Measurements from ENCODE around the gene H1-8. TPM values are rescaled to one million over a fixed set of nuclear protein-coding genes. Genes with fewer than 3 reads are reported as not detected.

H1-8 gene
- total RNA-seq, 1 donor, result 0.21 TPM

- no peak overlapping the region for H3K4me3 ChIP-seq (ENCODE audit: low read length)
- peaks cover 27% of the 10 kb centered on the region for H3K4me1 ChIP-seq (ENCODE audit: insufficient read depth, low read length)
- no peaks in the 10 kb centered on the region for H3K9me3 ChIP-seq (ENCODE audit: low read depth, low read length)
- H3K27me3 ChIP-seq (ENCODE audit: insufficient read depth, low read length), result no peaks in the 10 kb centered on the region
These were observed 12.2 kb downstream of the H1-8 start for GRCh38 chr3:129555153-129555550.

GRCh38 chr3:129555616-129556357 is 12.8 kb downstream of the H1-8 start:
- no peaks in the 10 kb centered on the region for H3K9me3 ChIP-seq (ENCODE audit: low read depth, low read length)
- no peak overlapping the region for H3K4me3 ChIP-seq (ENCODE audit: low read length)
- H3K4me1 ChIP-seq (ENCODE audit: insufficient read depth, low read length), result peaks cover 27% of the 10 kb centered on the region
- no peaks in the 10 kb centered on the region for H3K27me3 ChIP-seq (ENCODE audit: insufficient read depth, low read length)

GRCh38 chr3:129556358-129556695 is 13.4 kb downstream of the H1-8 start:
- Histone ChIP-seq H3K4me3 (ENCODE audit: low read length) (no peak overlapping the region), H3K9me3 (ENCODE audit: low read depth, low read length) (no peaks in the 10 kb centered on the region), H3K4me1 (ENCODE audit: insufficient read depth, low read length) (peaks cover 27% of the 10 kb centered on the region), H3K27me3 (ENCODE audit: insufficient read depth, low read length) (no peaks in the 10 kb centered on the region)

GRCh38 chr3:129556890-129557547 is 14.0 kb downstream of the H1-8 start:
- Histone ChIP-seq H3K27me3 (ENCODE audit: insufficient read depth, low read length) (no peaks in the 10 kb centered on the region), H3K4me1 (ENCODE audit: insufficient read depth, low read length) (peaks cover 27% of the 10 kb centered on the region), H3K9me3 (ENCODE audit: low read depth, low read length) (no peaks in the 10 kb centered on the region), H3K4me3 (ENCODE audit: low read length) (no peak overlapping the region)

- Histone ChIP-seq H3K4me3 (ENCODE audit: low read length) (no peak overlapping the region), H3K4me1 (ENCODE audit: insufficient read depth, low read length) (peaks cover 27% of the 10 kb centered on the region), H3K9me3 (ENCODE audit: low read depth, low read length) (no peaks in the 10 kb centered on the region), H3K27me3 (ENCODE audit: insufficient read depth, low read length) (no peaks in the 10 kb centered on the region)
These were observed 14.5 kb downstream of the H1-8 start for GRCh38 chr3:129557548-129557894.

GRCh38 chr3:129558081-129558771 is 15.3 kb downstream of the H1-8 start:
- Histone ChIP-seq H3K27me3 (ENCODE audit: insufficient read depth, low read length) (no peaks in the 10 kb centered on the region), H3K4me3 (ENCODE audit: low read length) (no peak overlapping the region), H3K9me3 (ENCODE audit: low read depth, low read length) (no peaks in the 10 kb centered on the region), H3K4me1 (ENCODE audit: insufficient read depth, low read length) (peaks cover 26% of the 10 kb centered on the region)

- no peaks in the 10 kb centered on the region for H3K27me3 ChIP-seq (ENCODE audit: insufficient read depth, low read length)
- no peak overlapping the region for H3K4me3 ChIP-seq (ENCODE audit: low read length)
- peaks cover 18% of the 10 kb centered on the region for H3K4me1 ChIP-seq (ENCODE audit: insufficient read depth, low read length)
- no peaks in the 10 kb centered on the region for H3K9me3 ChIP-seq (ENCODE audit: low read depth, low read length)
These were observed 16.0 kb downstream of the H1-8 start for GRCh38 chr3:129558772-129559564.

GRCh38 chr3:129559565-129560079 is 16.6 kb downstream of the H1-8 start:
- Histone ChIP-seq H3K27me3 (ENCODE audit: insufficient read depth, low read length) (no peaks in the 10 kb centered on the region), H3K9me3 (ENCODE audit: low read depth, low read length) (no peaks in the 10 kb centered on the region), H3K4me3 (ENCODE audit: low read length) (no peak overlapping the region), H3K4me1 (ENCODE audit: insufficient read depth, low read length) (peaks cover 12% of the 10 kb centered on the region)

GRCh38 chr3:129560269-129560787 is 17.4 kb downstream of the H1-8 start:
- Histone ChIP-seq H3K4me3 (ENCODE audit: low read length) (no peak overlapping the region), H3K4me1 (ENCODE audit: insufficient read depth, low read length) (peaks cover 5% of the 10 kb centered on the region), H3K27me3 (ENCODE audit: insufficient read depth, low read length) (no peaks in the 10 kb centered on the region), H3K9me3 (ENCODE audit: low read depth, low read length) (no peaks in the 10 kb centered on the region)

- H3K4me1 ChIP-seq (ENCODE audit: insufficient read depth, low read length), result peaks cover 5% of the 10 kb centered on the region
- no peaks in the 10 kb centered on the region for H3K9me3 ChIP-seq (ENCODE audit: low read depth, low read length)
These were observed 18.1 kb downstream of the H1-8 start for GRCh38 chr3:129560911-129561594.

GRCh38 chr3:129561619-129562248 is 18.8 kb downstream of the H1-8 start:
- no peak overlapping the region for H3K4me3 ChIP-seq (ENCODE audit: low read length)

More at GRCh38 chr3:129560911-129561594, 18.1 kb downstream of the H1-8 start:
- Histone ChIP-seq H3K4me3 (ENCODE audit: low read length) (no peak overlapping the region), H3K27me3 (ENCODE audit: insufficient read depth, low read length) (no peaks in the 10 kb centered on the region)

GRCh38 chr3:129562803-129563202 is 19.8 kb downstream of the H1-8 start:
- Histone ChIP-seq H3K27me3 (ENCODE audit: insufficient read depth, low read length) (no peaks in the 10 kb centered on the region), H3K4me1 (ENCODE audit: insufficient read depth, low read length) (peaks cover 11% of the 10 kb centered on the region), H3K4me3 (ENCODE audit: low read length) (no peak overlapping the region), H3K9me3 (ENCODE audit: low read depth, low read length) (no peaks in the 10 kb centered on the region)

More at GRCh38 chr3:129561619-129562248, 18.8 kb downstream of the H1-8 start:
- Histone ChIP-seq H3K4me1 (ENCODE audit: insufficient read depth, low read length) (peaks cover 5% of the 10 kb centered on the region), H3K9me3 (ENCODE audit: low read depth, low read length) (no peaks in the 10 kb centered on the region), H3K27me3 (ENCODE audit: insufficient read depth, low read length) (no peaks in the 10 kb centered on the region)

GRCh38 chr3:129563332-129563731 is 20.4 kb downstream of the H1-8 start:
- Histone ChIP-seq H3K27me3 (ENCODE audit: insufficient read depth, low read length) (no peaks in the 10 kb centered on the region), H3K4me3 (ENCODE audit: low read length) (no peak overlapping the region), H3K9me3 (ENCODE audit: low read depth, low read length) (no peaks in the 10 kb centered on the region), H3K4me1 (ENCODE audit: insufficient read depth, low read length) (peaks cover 11% of the 10 kb centered on the region)
